Endothelial cell of umbilical vein (primary cell): ENCODE results near the gene PEX7.

Source experiments
- EZH2 ChIP-seq: IDR thresholded peaks from 2 replicates; pipeline ENCODE4 v1.6.1; 2012; ENCODE audit warnings: borderline replicate concordance, low read depth, mild to moderate bottlenecking, moderate library complexity, low read length, inconsistent platforms; ENCODE audit not compliant: severe bottlenecking
- FOS ChIP-seq: IDR thresholded peaks from 2 replicates; pipeline ENCODE4 v1.6.1; 2011; ENCODE audit warnings: mild to moderate bottlenecking, low read length, moderate library complexity, borderline replicate concordance; ENCODE audit not compliant: insufficient read depth
- GATA2 ChIP-seq: IDR thresholded peaks from 2 replicates; pipeline ENCODE4 v1.7.0; 2011; ENCODE audit warnings: low read depth, mild to moderate bottlenecking, moderate library complexity, mixed read lengths, low read length; ENCODE audit not compliant: insufficient read length, insufficient read depth
- JUN ChIP-seq: IDR thresholded peaks from 2 replicates; pipeline ENCODE4 v1.6.1; 2011; ENCODE audit warnings: borderline replicate concordance, low read depth; ENCODE audit not compliant: insufficient read length, insufficient read depth
- MYC ChIP-seq: IDR thresholded peaks from one replicate; pipeline ENCODE4 v1.6.1; 2011; ENCODE audit warnings: mild to moderate bottlenecking, low read depth, low read length
- POLR2A ChIP-seq: IDR thresholded peaks from 2 replicates; pipeline ENCODE4 v1.6.1; 2012; ENCODE audit warnings: low read depth, mild to moderate bottlenecking, control low read depth, low read length
- POLR2AphosphoS5 ChIP-seq: IDR thresholded peaks from 2 replicates; pipeline ENCODE4 v1.6.1; 2012; ENCODE audit warnings: low read depth, mild to moderate bottlenecking, control low read depth, low read length, moderate library complexity; ENCODE audit not compliant: insufficient read depth
- TF ChIP-seq, protein P1 (sequence below), 2 donors: IDR thresholded peaks; 1 replicate in 1 of 2; 2 replicates in 1 of 2; pipeline ENCODE4 v1.5.1; 2011; ENCODE audit warnings: low read length in 2 of 2, mild to moderate bottlenecking in 2 of 2, moderate library complexity in 2 of 2, control low read depth in 1 of 2, inconsistent platforms in 1 of 2, low read depth in 1 of 2; ENCODE audit not compliant: insufficient read depth in 1 of 2; ENCODE audit errors: extremely low read depth in 1 of 2
- TF ChIP-seq, protein P2 (sequence below): IDR thresholded peaks from 2 replicates; pipeline ENCODE4 v1.6.1; 2011; ENCODE audit not compliant: insufficient read depth, insufficient read length

- TF ChIP-seq, protein P1, sequence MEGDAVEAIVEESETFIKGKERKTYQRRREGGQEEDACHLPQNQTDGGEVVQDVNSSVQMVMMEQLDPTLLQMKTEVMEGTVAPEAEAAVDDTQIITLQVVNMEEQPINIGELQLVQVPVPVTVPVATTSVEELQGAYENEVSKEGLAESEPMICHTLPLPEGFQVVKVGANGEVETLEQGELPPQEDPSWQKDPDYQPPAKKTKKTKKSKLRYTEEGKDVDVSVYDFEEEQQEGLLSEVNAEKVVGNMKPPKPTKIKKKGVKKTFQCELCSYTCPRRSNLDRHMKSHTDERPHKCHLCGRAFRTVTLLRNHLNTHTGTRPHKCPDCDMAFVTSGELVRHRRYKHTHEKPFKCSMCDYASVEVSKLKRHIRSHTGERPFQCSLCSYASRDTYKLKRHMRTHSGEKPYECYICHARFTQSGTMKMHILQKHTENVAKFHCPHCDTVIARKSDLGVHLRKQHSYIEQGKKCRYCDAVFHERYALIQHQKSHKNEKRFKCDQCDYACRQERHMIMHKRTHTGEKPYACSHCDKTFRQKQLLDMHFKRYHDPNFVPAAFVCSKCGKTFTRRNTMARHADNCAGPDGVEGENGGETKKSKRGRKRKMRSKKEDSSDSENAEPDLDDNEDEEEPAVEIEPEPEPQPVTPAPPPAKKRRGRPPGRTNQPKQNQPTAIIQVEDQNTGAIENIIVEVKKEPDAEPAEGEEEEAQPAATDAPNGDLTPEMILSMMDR (IDR thresholded peaks at IDR 0.05; ENCODE audit: extremely low read depth in 1 of 2, insufficient read depth in 1 of 2, low read depth in 1 of 2, low read length in 2 of 2): no peak
- no peak for TF ChIP-seq FOS
- TF ChIP-seq JUN: no peak
- TF ChIP-seq POLR2AphosphoS5: no peak
- no peak for TF ChIP-seq POLR2A
- TF ChIP-seq MYC: no peak
- TF ChIP-seq, protein P2, sequence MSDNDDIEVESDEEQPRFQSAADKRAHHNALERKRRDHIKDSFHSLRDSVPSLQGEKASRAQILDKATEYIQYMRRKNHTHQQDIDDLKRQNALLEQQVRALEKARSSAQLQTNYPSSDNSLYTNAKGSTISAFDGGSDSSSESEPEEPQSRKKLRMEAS: no peak
- TF ChIP-seq GATA2: no peak
- TF ChIP-seq EZH2: no peak
Measured at GRCh38 chr6:136886091-136886490, 63.7 kb downstream of the PEX7 start.
